IMR-90 (cell line): ENCODE measurements around the gene MPP1. TPM values are rescaled to one million over a fixed set of nuclear protein-coding genes. Genes with fewer than 3 reads are reported as not detected.

ENCODE experiments used
- ATAC-seq: fragments of 200-7000 bp; cut with Tn5 transposase; 2 replicates; pipeline ENCODE4 v1.9.1; 2020; ENCODE audit warnings: low read depth, mild to moderate bottlenecking, moderate library complexity
- BruUV-seq: library from RNA; stranded (reverse); fragments of 400-500 nt; replicated peaks from 2 replicates; lab custom pipeline; 2021; lab: Mats Ljungman, UMichigan
- CTCF ChIA-PET: fragments of 300-600 bp; formaldehyde crosslinking; extraction: SDS; loops from one replicate; lab custom pipeline; 2021; ENCODE audit warnings: antibody characterized with exemption; lab: Yijun Ruan, JAX
- POLR2A ChIA-PET: fragments of 300-600 bp; sonication (Branson Sonifier 250); formaldehyde crosslinking; loops from one replicate; lab custom pipeline; 2022; ENCODE audit warnings: antibody characterized with exemption; ENCODE audit not compliant: unreplicated experiment; lab: Charles Lee
- DNase-seq: peaks from one replicate; pipeline ENCODE4 v3.0.0; 2013
- H2AFZ ChIP-seq: replicated peaks from 2 replicates; pipeline ENCODE3; 2013; ENCODE audit warnings: low read length, mild to moderate bottlenecking; ENCODE audit not compliant: poor library complexity
- H2AK5ac ChIP-seq: 2 replicates; pipeline ENCODE4 v1.6.1; 2013; ENCODE audit warnings: low read depth, low read length, inconsistent platforms
- H2AK9ac ChIP-seq: replicated peaks from 2 replicates; pipeline ENCODE3; 2013; ENCODE audit warnings: mild to moderate bottlenecking, low read depth, low read length, moderate library complexity; ENCODE audit not compliant: poor library complexity
- H2BK120ac ChIP-seq: 2 replicates; pipeline ENCODE4 v1.6.1; 2013; ENCODE audit warnings: low read depth, low read length, inconsistent platforms
- H2BK15ac ChIP-seq: 3 replicates; pipeline ENCODE4 v1.6.1; 2013; ENCODE audit warnings: low read depth, low read length, inconsistent platforms
- H2BK20ac ChIP-seq: 2 replicates; pipeline ENCODE4 v1.6.1; 2013; ENCODE audit warnings: low read depth, mild to moderate bottlenecking, inconsistent platforms, low read length, moderate library complexity
- H2BK5ac ChIP-seq: 2 replicates; pipeline ENCODE4 v1.6.1; 2013; ENCODE audit warnings: mild to moderate bottlenecking, low read depth, low read length, inconsistent platforms; ENCODE audit not compliant: poor library complexity, severe bottlenecking
- H3K14ac ChIP-seq: replicated peaks from 2 replicates; pipeline ENCODE4 v1.6.1; 2013; ENCODE audit warnings: low read depth, low read length, inconsistent platforms
- H3K18ac ChIP-seq: 2 replicates; pipeline ENCODE4 v1.6.1; 2013; ENCODE audit warnings: low read depth, low read length, control low read depth
- H3K23ac ChIP-seq: 2 replicates; pipeline ENCODE4 v1.6.1; 2013; ENCODE audit warnings: low read depth, low read length, inconsistent platforms
- H3K27ac ChIP-seq: 2 replicates; pipeline ENCODE4 v1.5.1; 2013; ENCODE audit warnings: mild to moderate bottlenecking, control low read depth, low read length; ENCODE audit not compliant: insufficient read depth
- H3K27me3 ChIP-seq: 2 replicates; pipeline ENCODE4 v1.6.1; 2013; ENCODE audit warnings: low read length; ENCODE audit not compliant: control insufficient read depth, insufficient read depth
- H3K36me3 ChIP-seq: 2 replicates; pipeline ENCODE4 v1.6.1; 2013; ENCODE audit warnings: low read length, mixed read lengths; ENCODE audit not compliant: control insufficient read depth, insufficient read depth
- H3K4ac ChIP-seq: 2 replicates; pipeline ENCODE4 v1.6.1; 2013; ENCODE audit warnings: low read depth, low read length, inconsistent platforms
- H3K4me1 ChIP-seq: 2 replicates; pipeline ENCODE4 v1.6.1; 2013; ENCODE audit warnings: low read length, mixed read lengths; ENCODE audit not compliant: control insufficient read depth, insufficient read depth
- H3K4me2 ChIP-seq: 2 replicates; pipeline ENCODE4 v1.6.1; 2013; ENCODE audit warnings: low read depth, mild to moderate bottlenecking, control low read depth, low read length, moderate library complexity
- H3K4me3 ChIP-seq: 2 replicates; pipeline ENCODE4 v1.5.1; 2013; ENCODE audit warnings: low read depth, mild to moderate bottlenecking, control low read depth, low read length, moderate library complexity; ENCODE audit not compliant: insufficient read depth
- H3K56ac ChIP-seq: 2 replicates; pipeline ENCODE4 v1.6.1; 2013; ENCODE audit warnings: low read length, inconsistent platforms; ENCODE audit not compliant: insufficient read depth; ENCODE audit errors: extremely low read depth
- H3K79me1 ChIP-seq, 2 experiments: 2 replicates each; pipeline ENCODE4 v1.6.1; 2013; ENCODE audit warnings: low read length in 2 of 2, inconsistent platforms in 1 of 2, low read depth in 1 of 2
- H3K9ac ChIP-seq: 2 replicates; pipeline ENCODE4 v1.6.1; 2013; ENCODE audit warnings: low read depth, low read length, control low read depth
- H3K9me1 ChIP-seq: 2 replicates; pipeline ENCODE4 v1.6.1; 2013; ENCODE audit warnings: low read length, inconsistent platforms; ENCODE audit not compliant: insufficient read depth
- H3K9me3 ChIP-seq: 2 replicates; pipeline ENCODE4 v1.6.1; 2013; ENCODE audit warnings: low read length; ENCODE audit not compliant: control insufficient read depth, insufficient read depth
- H4K20me1 ChIP-seq: 2 replicates; pipeline ENCODE4 v1.6.1; 2013; ENCODE audit warnings: low read length, inconsistent platforms; ENCODE audit not compliant: insufficient read depth
- H4K5ac ChIP-seq: 2 replicates; pipeline ENCODE4 v1.6.1; 2013; ENCODE audit warnings: mild to moderate bottlenecking, low read depth, low read length, control low read depth
- H4K8ac ChIP-seq, 2 experiments: 2 replicates each; pipeline ENCODE4 v1.6.1; 2013; ENCODE audit warnings: low read depth in 2 of 2, low read length in 2 of 2, control low read depth in 1 of 2, inconsistent platforms in 1 of 2
- H4K91ac ChIP-seq: 2 replicates; pipeline ENCODE4 v1.6.1; 2013; ENCODE audit warnings: low read depth, low read length, inconsistent platforms; ENCODE audit not compliant: insufficient read depth
- BHLHE40 ChIP-seq: fragments of 150-350 bp; IDR thresholded peaks from 2 replicates; pipeline ENCODE4 v1.6.1; 2016; ENCODE audit warnings: mild to moderate bottlenecking, low read depth, low read length
- CEBPB ChIP-seq: IDR thresholded peaks from 2 replicates; pipeline ENCODE4 v1.6.1; 2012; ENCODE audit warnings: low read depth, low read length, improper control_type of control experiment
- CHD1 ChIP-seq: IDR thresholded peaks from 2 replicates; pipeline ENCODE4 v1.6.1; 2012; ENCODE audit warnings: low read depth, low read length, improper control_type of control experiment
- ELK1 ChIP-seq: fragments of 150-350 bp; IDR thresholded peaks from 2 replicates; pipeline ENCODE4 v1.6.1; 2016; ENCODE audit warnings: low read depth, mild to moderate bottlenecking, low read length, moderate library complexity, borderline replicate concordance
- MXI1 ChIP-seq: IDR thresholded peaks from 2 replicates; pipeline ENCODE4 v1.6.1; 2012; ENCODE audit warnings: low read depth, mild to moderate bottlenecking, low read length, moderate library complexity, borderline replicate concordance
- NFE2L2 ChIP-seq: fragments of 150-350 bp; IDR thresholded peaks from 2 replicates; pipeline ENCODE4 v1.6.1; 2016; ENCODE audit warnings: low read depth, mild to moderate bottlenecking, low read length
- RAD21 ChIP-seq: IDR thresholded peaks from 2 replicates; pipeline ENCODE4 v1.6.1; 2012; ENCODE audit warnings: low read length, improper control_type of control experiment
- RFX5 ChIP-seq: IDR thresholded peaks from 2 replicates; pipeline ENCODE4 v1.8.0; 2012; ENCODE audit warnings: low read depth, mild to moderate bottlenecking, low read length, moderate library complexity
- SMC3 ChIP-seq: fragments of 150-350 bp; IDR thresholded peaks from 2 replicates; pipeline ENCODE4 v1.6.1; 2016; ENCODE audit warnings: low read depth, mild to moderate bottlenecking, antibody characterized with exemption, low read length, moderate library complexity
- USF2 ChIP-seq: fragments of 150-350 bp; IDR thresholded peaks from 2 replicates; pipeline ENCODE4 v1.6.1; 2017; ENCODE audit warnings: mild to moderate bottlenecking, antibody characterized with exemption, low read length, low read depth
- WGBS, 2 experiments: methylation state at CpG; one replicate each; pipeline versions ENCODE4 v1.1.5 to v1.1.7; 2013; ENCODE audit warnings: missing lambda C conversion rate in 2 of 2; ENCODE audit not compliant: insufficient read length in 1 of 2; ENCODE audit errors: extremely low coverage in 2 of 2; 5-methylcytosine and 5-hydroxymethylcytosine counted together
- dilution Hi-C: fragments of 300-500 bp; cut with HindIII; formaldehyde crosslinking; loops from one replicate; pipeline ENCODE4 v1.14.3; 2018; ENCODE audit warnings: low sequenced_read_pairs; ENCODE audit not compliant: unreplicated experiment
- in situ Hi-C: fragments of 300-500 bp; cut with MboI; formaldehyde crosslinking; loops from 3 replicates; pipeline ENCODE4 v1.14.3; 2019; ENCODE audit warnings: low sequenced_read_pairs, inconsistent platforms, mixed read lengths
- intact Hi-C: fragments of 100-400 bp; cut with micrococcal nuclease; formaldehyde crosslinking; loops from 2 replicates; pipeline ENCODE4 v1.10.0; 2022
- polyA plus RNA-seq, 3 experiments: library from polyadenylated mRNA; depleted of rRNA; stranded (reverse); fragments of >200 nt; gene quantifications; 2 replicates each; pipeline ENCODE4 v1.2.3, GENCODE V29; 2012; ENCODE audit warnings: low replicate concordance in 1 of 3
- total RNA-seq: library from RNA; depleted of rRNA; stranded (reverse); fragments of >200 nt; gene quantifications from 2 replicates; pipeline ENCODE4 v1.2.3, GENCODE V29; 2012
- TF ChIP-seq, protein P1 (sequence below): conservative IDR thresholded peaks from 2 replicates; pipeline ENCODE4 v1.5.1; 2012; ENCODE audit warnings: mild to moderate bottlenecking, low read depth, low read length, improper control_type of control experiment

Gene MPP1
- total and polyA plus RNA-seq, 2 of the 4 experiments (the other 2 are of a cell fraction): 35.2 to 43.0 TPM

DNA sequence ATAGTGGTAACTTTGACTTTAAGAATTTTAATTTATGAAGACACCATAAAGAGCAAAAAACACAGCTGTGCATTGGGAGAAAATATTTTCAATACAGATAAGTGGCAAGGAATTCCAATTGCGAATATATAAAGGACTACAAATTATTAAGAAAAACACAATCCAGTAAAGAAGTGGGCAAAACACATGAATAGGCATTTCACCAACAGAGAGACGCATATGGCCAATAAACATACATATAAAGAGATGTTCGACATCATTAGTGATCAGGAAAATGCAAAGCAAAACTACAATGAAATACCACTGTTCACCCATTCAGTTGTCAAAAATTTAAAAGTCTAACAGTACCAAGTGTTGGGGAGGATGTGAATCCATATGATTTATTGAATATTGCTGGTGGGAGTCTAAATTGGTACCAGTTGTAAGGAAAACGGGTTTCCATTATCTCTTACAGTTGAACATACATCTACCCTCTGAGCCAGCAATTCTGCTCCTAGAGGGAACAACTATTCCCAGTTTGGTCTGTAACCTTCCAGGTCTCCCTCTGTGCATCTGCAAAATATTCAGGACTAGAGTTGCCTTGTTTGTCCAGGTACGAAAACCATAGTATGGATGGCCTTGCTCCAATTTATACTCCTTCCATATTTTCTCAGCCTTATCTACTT is 1.7 kb upstream of the MPP1 start:
- H2AK9ac ChIP-seq: no peak overlapping the region

More for the DNA sequence above, 1.7 kb upstream of the MPP1 start:
- H4K5ac ChIP-seq: no peak overlapping the region
- H3K18ac ChIP-seq: no peak overlapping the region
- no peak overlapping the region for H4K8ac ChIP-seq
- no peaks in the 10 kb centered on the region for H3K36me3 ChIP-seq
- H3K4me1 ChIP-seq: peaks cover 6% of the 10 kb centered on the region
- H2AK5ac ChIP-seq: no peak overlapping the region
- no TSS peak for BruUV-seq
- ATAC-seq (no peak), DNase-seq (no peak)
- H4K91ac ChIP-seq: no peak overlapping the region
- no peak overlapping the region for H2AFZ ChIP-seq
- intact Hi-C loops: no loop called here
- in situ Hi-C loops: no loop called here
- ChIA-PET CTCF (no interaction called here), POLR2A (no interaction called here)
- H2BK15ac ChIP-seq: no peak overlapping the region
- no peak overlapping the region for H2BK20ac ChIP-seq
- H3K9me3 ChIP-seq: no peaks in the 10 kb centered on the region
- 88% methylated on average over 1 of the region's 5 CpGs; no CpG with 5 or more reads in 1 of the 2 experiments for WGBS, 2 experiments
- dilution Hi-C loops: no loop called here
- H3K14ac ChIP-seq: no peak overlapping the region
- no peak overlapping the region for H3K56ac ChIP-seq
- no peak overlapping the region for H3K4me2 ChIP-seq
- H2BK5ac ChIP-seq: no peak overlapping the region
- peaks cover 3% of the 10 kb centered on the region for H3K9me1 ChIP-seq
- H4K20me1 ChIP-seq: no peaks in the 10 kb centered on the region
- H3K27me3 ChIP-seq: no peaks in the 10 kb centered on the region
- TF ChIP-seq BHLHE40 (no peak), CHD1 (no peak), NFE2L2 (no peak), RFX5 (no peak), MXI1 (no peak), RAD21 (no peak), CEBPB (no peak), SMC3 (no peak), ELK1 (no peak), USF2 (no peak)
- TF ChIP-seq, protein P1, sequence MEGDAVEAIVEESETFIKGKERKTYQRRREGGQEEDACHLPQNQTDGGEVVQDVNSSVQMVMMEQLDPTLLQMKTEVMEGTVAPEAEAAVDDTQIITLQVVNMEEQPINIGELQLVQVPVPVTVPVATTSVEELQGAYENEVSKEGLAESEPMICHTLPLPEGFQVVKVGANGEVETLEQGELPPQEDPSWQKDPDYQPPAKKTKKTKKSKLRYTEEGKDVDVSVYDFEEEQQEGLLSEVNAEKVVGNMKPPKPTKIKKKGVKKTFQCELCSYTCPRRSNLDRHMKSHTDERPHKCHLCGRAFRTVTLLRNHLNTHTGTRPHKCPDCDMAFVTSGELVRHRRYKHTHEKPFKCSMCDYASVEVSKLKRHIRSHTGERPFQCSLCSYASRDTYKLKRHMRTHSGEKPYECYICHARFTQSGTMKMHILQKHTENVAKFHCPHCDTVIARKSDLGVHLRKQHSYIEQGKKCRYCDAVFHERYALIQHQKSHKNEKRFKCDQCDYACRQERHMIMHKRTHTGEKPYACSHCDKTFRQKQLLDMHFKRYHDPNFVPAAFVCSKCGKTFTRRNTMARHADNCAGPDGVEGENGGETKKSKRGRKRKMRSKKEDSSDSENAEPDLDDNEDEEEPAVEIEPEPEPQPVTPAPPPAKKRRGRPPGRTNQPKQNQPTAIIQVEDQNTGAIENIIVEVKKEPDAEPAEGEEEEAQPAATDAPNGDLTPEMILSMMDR: no peak
- H3K27ac ChIP-seq: no peak overlapping the region
- H3K79me1 ChIP-seq: peaks cover 12 to 17% of the 10 kb centered on the region in 2 experiments
- no peak overlapping the region for H3K4me3 ChIP-seq
- H3K4ac ChIP-seq: no peak overlapping the region
- H3K23ac ChIP-seq: no peak overlapping the region
- H3K9ac ChIP-seq: no peak overlapping the region
- H2BK120ac ChIP-seq: no peak overlapping the region
